Kidney (tissue), 14 donors: Measurements from ENCODE around the gene CELF1. TPM values are rescaled to one million over a fixed set of nuclear protein-coding genes. Genes with fewer than 3 reads are reported as not detected.

Experiments
- DNase-seq, 5 donors: peaks; one replicate each; pipeline ENCODE4 v3.0.0-alpha.2; 2013 to 2020
- FAIRE-seq: peaks from 2 replicates; lab custom pipeline; 2012; peaks lifted over from hg19 to GRCh38; lab: Jason Lieb, UNC
- H3K27ac ChIP-seq, 2 donors: one replicate each; pipeline ENCODE4 v1.7.0; 2013; ENCODE audit warnings: low read depth in 2 of 2, low read length in 2 of 2, inconsistent platforms in 1 of 2
- H3K27me3 ChIP-seq: one replicate; pipeline ENCODE4 v1.7.1; 2013; ENCODE audit warnings: low read length, inconsistent platforms; ENCODE audit not compliant: control insufficient read depth, insufficient read depth
- H3K36me3 ChIP-seq, 3 donors: one replicate each; pipeline versions ENCODE4 v1.7.0 to v1.7.1; 2013; ENCODE audit warnings: low read length in 3 of 3, control low read depth in 1 of 3, inconsistent platforms in 1 of 3; ENCODE audit not compliant: insufficient read depth in 3 of 3, control insufficient read depth in 2 of 3
- H3K4me1 ChIP-seq, 3 donors: one replicate each; pipeline versions ENCODE4 v1.7.0 to v1.7.1; 2013; ENCODE audit warnings: low read length in 3 of 3, inconsistent platforms in 1 of 3, low read depth in 1 of 3; ENCODE audit not compliant: control insufficient read depth in 2 of 3, insufficient read depth in 2 of 3
- H3K4me3 ChIP-seq, 3 donors: one replicate each; pipeline versions ENCODE4 v1.7.0 to v1.8.1; 2013; ENCODE audit warnings: low read length in 3 of 3, control low read depth in 1 of 3, inconsistent platforms in 1 of 3
- H3K9ac ChIP-seq, 3 donors: one replicate each; pipeline versions ENCODE4 v1.7.0 to v1.7.1; 2013; ENCODE audit warnings: low read length in 3 of 3, control low read depth in 1 of 3, inconsistent platforms in 1 of 3
- H3K9me3 ChIP-seq, 3 donors: one replicate each; pipeline versions ENCODE4 v1.7.0 to v1.7.1; 2013; ENCODE audit warnings: low read length in 3 of 3, control low read depth in 1 of 3, inconsistent platforms in 1 of 3; ENCODE audit not compliant: control insufficient read depth in 2 of 3, insufficient read depth in 1 of 3
- CTCF ChIP-seq: IDR thresholded peaks from 3 replicates; pipeline ENCODE4 v1.5.1; 2012; ENCODE audit warnings: mild to moderate bottlenecking, moderate library complexity, borderline replicate concordance; ENCODE audit not compliant: insufficient read depth; ENCODE audit errors: extremely low read depth
- intact Hi-C: fragments of 100-400 bp; cut with DNase I; formaldehyde crosslinking; loops from one replicate; pipeline ENCODE4 v1.11.1; 2022
- polyA plus RNA-seq: library from polyadenylated mRNA; stranded (reverse); fragments of 350-450 nt; fragmentation: Illumina TruSeq; extraction: RNeasy Lipid Tissue Mini Kit (QIAGEN cat#74804); gene quantifications from one replicate; pipeline ENCODE4 v1.2.3, GENCODE V29; 2014; ENCODE audit warnings: low read depth, low replicate concordance; ENCODE audit not compliant: insufficient read depth
- total RNA-seq: library from RNA; stranded (reverse); fragmentation: NEBNext Ultra II Directional; extraction: Animal tissue kit (Norgen Biotek cat#: 25700); gene quantifications from one replicate; pipeline ENCODE4 v1.2.1, GENCODE V29; 2021
- donor health status: control.
- donor health status: control.
- donor health status: control.
- donor health status: control.
- donor health status: control.
- donor health status: DM: yes; HTN: yes; CAD: no.
- donor health status: Normal renal cell carcinoma (clear cell type).

Gene CELF1
- total and polyA plus RNA-seq, 2 donors from 2014 or later = 30.8 to 115 TPM

GRCh38 chr11:47498584-47499152, 54.3 kb downstream of the CELF1 start:
- DNase-seq (no peak), FAIRE-seq (no peak)
- peaks cover 0 to 30% (median 11%) of the 10 kb centered on the region in 3 donors for H3K4me1 ChIP-seq
- no peak overlapping the region for H3K4me3 ChIP-seq
- intact Hi-C loops = no loop called here
- no peak overlapping the region for H3K9ac ChIP-seq
- no peak for TF ChIP-seq CTCF
- no peak overlapping the region for H3K27ac ChIP-seq
- H3K36me3 ChIP-seq = peaks cover 2 to 4% (median 3%) of the 10 kb centered on the region in 3 donors
- no peaks in the 10 kb centered on the region for H3K9me3 ChIP-seq
- H3K27me3 ChIP-seq = no peaks in the 10 kb centered on the region

- no peak for FAIRE-seq
- Histone ChIP-seq H3K27ac (no peak overlapping the region), H3K9ac (no peak overlapping the region), H3K4me1 (peaks cover 0 to 30% (median 11%) of the 10 kb centered on the region in 3 donors), H3K9me3 (no peaks in the 10 kb centered on the region), H3K36me3 (peaks cover 2 to 4% (median 3%) of the 10 kb centered on the region in 3 donors), H3K27me3 (no peaks in the 10 kb centered on the region), H3K4me3 (no peak overlapping the region)
- no peak for DNase-seq
- intact Hi-C loops = no loop called here
- no peak for TF ChIP-seq CTCF
These were observed 54.8 kb downstream of the CELF1 start for GRCh38 chr11:47498149-47498548.

GRCh38 chr11:47496808-47497207, 56.1 kb downstream of the CELF1 start:
- no peak overlapping the region for H3K9ac ChIP-seq
- DNase-seq (no peak), FAIRE-seq (no peak)
- peaks cover 2 to 4% (median 3%) of the 10 kb centered on the region in 3 donors for H3K36me3 ChIP-seq
- no peak overlapping the region for H3K4me3 ChIP-seq
- TF ChIP-seq CTCF = no peak
- H3K27ac ChIP-seq = no peak overlapping the region
- H3K9me3 ChIP-seq = no peaks in the 10 kb centered on the region
- H3K4me1 ChIP-seq = peaks cover 0 to 30% (median 11%) of the 10 kb centered on the region in 3 donors
- H3K27me3 ChIP-seq = no peaks in the 10 kb centered on the region
- intact Hi-C loops = no loop called here

GRCh38 chr11:47495856-47496217, 57.1 kb downstream of the CELF1 start:
- peaks cover 0 to 30% (median 11%) of the 10 kb centered on the region in 3 donors for H3K4me1 ChIP-seq
- FAIRE-seq (no peak), DNase-seq (no peak)
- TF ChIP-seq CTCF = no peak
- intact Hi-C loops = no loop called here
- H3K27me3 ChIP-seq = no peaks in the 10 kb centered on the region
- no peak overlapping the region for H3K9ac ChIP-seq
- no peaks in the 10 kb centered on the region for H3K9me3 ChIP-seq
- H3K4me3 ChIP-seq = no peak overlapping the region
- H3K27ac ChIP-seq = no peak overlapping the region
- H3K36me3 ChIP-seq = peaks cover 2 to 4% (median 3%) of the 10 kb centered on the region in 3 donors
